PC-9 (cell line): ENCODE data around the gene RUNX2.

Source experiments
- CTCF ChIP-seq: fragments of 200-600 bp; sonication (generic); conservative IDR thresholded peaks from 2 replicates; pipeline ENCODE4 v1.6.1; 2017; ENCODE audit warnings: mixed run types, antibody characterized with exemption, mild to moderate bottlenecking, moderate library complexity
- EZH2 ChIP-seq: fragments of 200-600 bp; sonication (generic); IDR thresholded peaks from 2 replicates; pipeline ENCODE4 v1.8.0; 2017; ENCODE audit warnings: antibody characterized with exemption, low read depth

GRCh38 chr6:45691426-45691825 is 363.3 kb downstream of the RUNX2 start:
- TF ChIP-seq CTCF (no peak), EZH2 (no peak)
